HepG2 (cell line): ENCODE data around the gene UMOD. TPM values are rescaled to one million over a fixed set of nuclear protein-coding genes. Genes with fewer than 3 reads are reported as not detected.

Source experiments
- FOXK1 ChIP-seq: sonication (generic); formaldehyde crosslinking; IDR thresholded peaks from 2 replicates; pipeline ENCODE4 v1.4.0; 2020; ENCODE audit warnings: low read depth, missing genetic modification reagents, borderline replicate concordance
- GATAD2A ChIP-seq: IDR thresholded peaks from 2 replicates; pipeline ENCODE4 v1.6.1; 2016
- HNF4A ChIP-seq: sonication (generic); formaldehyde crosslinking; IDR thresholded peaks from 2 replicates; pipeline ENCODE4 v1.4.0; 2020; ENCODE audit warnings: missing genetic modification reagents
- HOMEZ ChIP-seq: IDR thresholded peaks from 2 replicates; pipeline ENCODE4 v1.6.1; 2016; ENCODE audit warnings: low read depth
- KLF13 ChIP-seq: sonication (generic); formaldehyde crosslinking; IDR thresholded peaks from 2 replicates; pipeline ENCODE4 v1.4.0; 2020; ENCODE audit warnings: mild to moderate bottlenecking, missing genetic modification reagents
- MBD4 ChIP-seq: IDR thresholded peaks from 2 replicates; pipeline ENCODE4 v1.6.1; 2012; ENCODE audit warnings: low read length, inconsistent platforms, borderline replicate concordance
- MXD1 ChIP-seq: sonication (generic); formaldehyde crosslinking; IDR thresholded peaks from 2 replicates; pipeline ENCODE4 v1.4.0; 2020; ENCODE audit warnings: mild to moderate bottlenecking, missing genetic modification reagents
- MXD4 ChIP-seq: IDR thresholded peaks from 2 replicates; pipeline ENCODE4 v1.6.1; 2016; ENCODE audit warnings: mild to moderate bottlenecking, missing biosample characterization, missing genetic modification reagents
- PAX8 ChIP-seq: sonication (generic); formaldehyde crosslinking; IDR thresholded peaks from 2 replicates; pipeline ENCODE4 v1.8.0; 2022; ENCODE audit warnings: mild to moderate bottlenecking, missing genetic modification reagents, borderline replicate concordance
- PAXIP1 ChIP-seq: sonication (generic); formaldehyde crosslinking; conservative IDR thresholded peaks from 2 replicates; pipeline ENCODE4 v1.4.0; 2020; ENCODE audit warnings: mild to moderate bottlenecking, missing genetic modification reagents, moderate library complexity
- POLR2A ChIP-seq, 2 experiments: IDR thresholded peaks; 2 replicates each; pipeline ENCODE4 v1.6.1; 2011; ENCODE audit warnings: low read depth in 2 of 2, low read length in 2 of 2, mild to moderate bottlenecking in 1 of 2, moderate library complexity in 1 of 2; ENCODE audit not compliant: insufficient read depth in 1 of 2
- POLR2G ChIP-seq: fragments of 200-400 bp; formaldehyde crosslinking; IDR thresholded peaks from 2 replicates; pipeline ENCODE4 v1.6.1; 2018; ENCODE audit warnings: mild to moderate bottlenecking, low read depth, low read length, moderate library complexity
- TAF15 ChIP-seq: fragments of 200-400 bp; formaldehyde crosslinking; IDR thresholded peaks from one replicate; pipeline ENCODE4 v1.6.1; 2018; ENCODE audit warnings: mild to moderate bottlenecking, low read depth, low read length; ENCODE audit not compliant: poor library complexity, severe bottlenecking
- TFAP4 ChIP-seq: sonication (generic); IDR thresholded peaks from 2 replicates; pipeline ENCODE4 v1.6.1; 2016; ENCODE audit warnings: low read depth, borderline replicate concordance
- XRCC5 ChIP-seq: fragments of 200-400 bp; formaldehyde crosslinking; optimal IDR thresholded peaks from 2 replicates; pipeline ENCODE3; 2017; ENCODE audit warnings: mild to moderate bottlenecking, low read length
- ZFP62 ChIP-seq: sonication (generic); formaldehyde crosslinking; IDR thresholded peaks from 2 replicates; pipeline ENCODE4 v1.4.0; 2020; ENCODE audit warnings: missing genetic modification reagents
- ZFP82 ChIP-seq: sonication (generic); formaldehyde crosslinking; IDR thresholded peaks from 2 replicates; pipeline ENCODE4 v1.5.1; 2020; ENCODE audit warnings: mild to moderate bottlenecking, missing genetic modification reagents, borderline replicate concordance
- ZIK1 ChIP-seq: sonication (generic); formaldehyde crosslinking; IDR thresholded peaks from 2 replicates; pipeline ENCODE4 v1.5.0; 2020; ENCODE audit warnings: mild to moderate bottlenecking, low read depth, missing genetic modification reagents, borderline replicate concordance
- ZKSCAN1 ChIP-seq: fragments of 150-350 bp; IDR thresholded peaks from 2 replicates; pipeline ENCODE4 v1.6.1; 2014; ENCODE audit warnings: low read length
- ZNF441 ChIP-seq: sonication (generic); formaldehyde crosslinking; IDR thresholded peaks from 2 replicates; pipeline ENCODE4 v1.7.0; 2021; ENCODE audit warnings: missing genetic modification reagents, borderline replicate concordance
- ZNF563 ChIP-seq: sonication (generic); formaldehyde crosslinking; IDR thresholded peaks from 2 replicates; pipeline ENCODE4 v1.8.0; 2022; ENCODE audit warnings: mild to moderate bottlenecking, moderate library complexity, missing genetic modification reagents
- ZNF747 ChIP-seq: sonication (generic); formaldehyde crosslinking; IDR thresholded peaks from 2 replicates; pipeline ENCODE4 v1.8.1; 2023; ENCODE audit warnings: missing genetic modification reagents, mild to moderate bottlenecking, borderline replicate concordance
- ZNF800 ChIP-seq: sonication (generic); formaldehyde crosslinking; IDR thresholded peaks from 2 replicates; pipeline ENCODE4 v1.4.0; 2020; ENCODE audit warnings: missing genetic modification reagents
- polyA plus RNA-seq, 8 experiments: library from polyadenylated mRNA; depleted of rRNA in 3 of 8; stranded (reverse) in 7 of 8; unstranded in 1 of 8; fragments of >200 nt; fragmentation: Illumina TruSeq in 4 of 8; extraction: Trizol in 4 of 8; gene quantifications; 2 replicates each; pipeline versions ENCODE4 v1.2.1 to v1.2.3, GENCODE V29; 2011 to 2016; ENCODE audit warnings: low read depth in 4 of 8, missing spikeins in 1 of 8, mixed read lengths in 1 of 8; ENCODE audit not compliant: insufficient read depth in 1 of 8
- total RNA-seq, 5 experiments: library from RNA; depleted of rRNA; stranded (reverse); fragments of >200 nt; fragmentation: Illumina TruSeq; extraction: Trizol; gene quantifications; 2 replicates each; pipeline ENCODE4 v1.2.3, GENCODE V29; 2016; ENCODE audit warnings: low read depth in 1 of 5

The UMOD gene
- total and polyA plus RNA-seq, 2 of the 13 experiments (the other 11 are each of a cell fraction or from before 2014, with no cell fraction given): not detected

- TF ChIP-seq ZNF800 (CRISPR knock-in tag) (no peak), GATAD2A (CRISPR knock-in tag) (peak; percentile 44; the same call in 1 of the 2 replicates), KLF13 (no peak), ZNF563 (no peak), ZNF747 (no peak), TFAP4 (peak; percentile 65; the same call in 1 of the 2 replicates), PAX8 (no peak), HOMEZ (0 out of 2 replicates have a peak, but pooled peaks have one; percentile 13), FOXK1 (CRISPR knock-in tag) (no peak), POLR2G (0 out of 2 replicates have a peak, but pooled peaks have one; percentile 44), ZKSCAN1 (no peak), PAXIP1 (CRISPR knock-in tag) (no peak; the same call in 1 of the 2 replicates), MBD4 (no peak), MXD1 (CRISPR knock-in tag) (0 out of 2 replicates have a peak, but pooled peaks have one; percentile 22), MXD4 (CRISPR knock-in tag) (peak; percentile 33; the same call in 1 of the 2 replicates), HNF4A (CRISPR knock-in tag) (peak; percentile 32; the same call in 1 of the 2 replicates), ZFP62 (no peak), POLR2A (IDR thresholded peaks at IDR 0.05; ENCODE audit: insufficient read depth in 1 of 2, low read depth in 2 of 2, low read length in 2 of 2) (peak; percentile 28 to 68; a peak in 3 of 4 replicates), XRCC5 (peak; percentile 47), TAF15 (no peak), ZNF441 (no peak), ZFP82 (CRISPR knock-in tag) (no peak), ZIK1 (CRISPR knock-in tag) (no peak)
These were observed 49.0 kb upstream of the UMOD start (continued) for GRCh38 chr16:20401475-20402016.
